CD4-positive, alpha-beta T cell (primary cell): ENCODE measurements around the gene GDF7. TPM values are rescaled to one million over a fixed set of nuclear protein-coding genes. Genes with fewer than 3 reads are reported as not detected.
A peak's percentile ranks its signal among the peaks of the same experiment; 100 is the strongest.

Experiments used
- ATAC-seq: fragments of 200-7000 bp; cut with Tn5 transposase; one replicate; pipeline ENCODE4 v1.10.0; 2022; ENCODE audit warnings: mild to moderate bottlenecking; ENCODE audit not compliant: poor library complexity
- CTCF ChIA-PET: fragments of 350-600 bp; sonication (Branson Sonifier 250); formaldehyde crosslinking; loops from one replicate; lab custom pipeline; 2021; ENCODE audit warnings: antibody characterized with exemption, inconsistent platforms; lab: Charles Lee
- POLR2A ChIA-PET: fragments of 350-600 bp; sonication (Branson Sonifier 250); formaldehyde crosslinking; loops from one replicate; lab custom pipeline; 2021; ENCODE audit warnings: antibody characterized with exemption, inconsistent platforms; lab: Charles Lee
- DNase-seq, 14 experiments: peaks; one replicate each; pipeline ENCODE4 v3.0.0-alpha.2; 2013 to 2020; ENCODE audit warnings: mixed read lengths in 2 of 14
- H3K27ac ChIP-seq, 2 donors: one replicate each; pipeline versions ENCODE4 v1.5.1 to v1.7.0; 2013; ENCODE audit warnings: low read length in 2 of 2, low read depth in 1 of 2, mild to moderate bottlenecking in 1 of 2
- H3K27me3 ChIP-seq, 2 experiments: 1 replicate in 1 of 2; 2 replicates in 1 of 2; pipeline versions ENCODE4 v1.6.1 to v1.7.0; 2013; ENCODE audit warnings: low read length in 2 of 2, control low read depth in 1 of 2, mild to moderate bottlenecking in 1 of 2, moderate library complexity in 1 of 2; ENCODE audit not compliant: insufficient read depth in 2 of 2, control insufficient read depth in 1 of 2
- H3K36me3 ChIP-seq: one replicate; pipeline ENCODE4 v1.6.1; 2013; ENCODE audit warnings: low read length, control low read depth; ENCODE audit not compliant: insufficient read depth
- H3K4me1 ChIP-seq: one replicate; pipeline ENCODE4 v1.6.1; 2013; ENCODE audit warnings: low read length, control low read depth; ENCODE audit not compliant: insufficient read depth
- H3K4me3 ChIP-seq: one replicate; pipeline ENCODE4 v1.5.1; 2013; ENCODE audit warnings: mild to moderate bottlenecking, low read length, moderate library complexity
- H3K9me3 ChIP-seq, 2 experiments: 1 replicate in 1 of 2; 2 replicates in 1 of 2; pipeline versions ENCODE4 v1.6.1 to v1.7.0; 2013; ENCODE audit warnings: low read length in 2 of 2, mild to moderate bottlenecking in 2 of 2, control low read depth in 1 of 2, moderate library complexity in 1 of 2; ENCODE audit not compliant: control insufficient read depth in 1 of 2, insufficient read depth in 1 of 2
- H3K27ac Mint-ChIP-seq: one replicate; pipeline ENCODE4 v1.8.0; 2020; ENCODE audit warnings: mixed read lengths
- H3K27me3 Mint-ChIP-seq: one replicate; pipeline ENCODE4 v1.8.0; 2021; ENCODE audit warnings: mixed read lengths
- H3K36me3 Mint-ChIP-seq: one replicate; pipeline ENCODE4 v1.8.0; 2021; ENCODE audit warnings: low read depth, mixed read lengths
- H3K4me1 Mint-ChIP-seq: one replicate; pipeline ENCODE4 v1.8.0; 2021; ENCODE audit warnings: low read depth, mixed read lengths
- H3K4me3 Mint-ChIP-seq: one replicate; pipeline ENCODE4 v1.8.0; 2020; ENCODE audit warnings: mild to moderate bottlenecking, mixed read lengths
- H3K9me3 Mint-ChIP-seq: one replicate; pipeline ENCODE4 v1.8.0; 2020; ENCODE audit warnings: mixed read lengths
- intact Hi-C, 2 experiments: fragments of 100-400 bp; cut with DNase I in 1 of 2; cut with micrococcal nuclease in 1 of 2; formaldehyde crosslinking; loops; one replicate each; pipeline versions ENCODE4 v1.15.1 to v1.9.0; 2023 to 2025; cut with DNase I, micrococcal nuclease
- total RNA-seq, 174 experiments: library from RNA in 2 of 174; stranded (reverse) in 2 of 174; gene quantifications; one replicate each; pipeline ENCODE4 v1.2.3 and lab custom pipeline; 2021 to 2026
- TF ChIP-seq, protein P1 (sequence below): fragments of 200-600 bp; IDR thresholded peaks from one replicate; pipeline ENCODE4 v1.8.0; 2022; ENCODE audit warnings: antibody characterized with exemption, mild to moderate bottlenecking

GDF7 gene
- total RNA-seq, 2 experiments from 2014 or later = 0.05 to 0.14 TPM

GRCh38 chr2:20650393-20650876 lies 16.5 kb upstream of the GDF7 start:
- no peaks in the 10 kb centered on the region for H3K36me3 Mint-ChIP-seq
- no peaks in the 10 kb centered on the region for H3K27me3 Mint-ChIP-seq
- peaks cover 4% of the 10 kb centered on the region for H3K36me3 ChIP-seq
- peak overlapping the region; percentile 83 for H3K4me3 Mint-ChIP-seq
- peak overlapping the region; percentile 81 for H3K27ac Mint-ChIP-seq
- ChIA-PET POLR2A (interaction anchor here (0.6 to 3.4 kb wide), 14 partner anchors 9 to 750 kb away, joined by 3 to 30 read pairs (median 6); partner anchors contain the start of genes GDF7, LAPTM4A, LDAH and RHOB), CTCF (interaction anchor here (0.8 to 2.9 kb wide), 17 partner anchors 8 to 782 kb away, joined by 3 to 52 read pairs (median 5); partner anchors contain the start of genes LDAH, RHOB and TTC32)
- no peaks in the 10 kb centered on the region for H3K9me3 ChIP-seq
- no peaks in the 10 kb centered on the region for H3K9me3 Mint-ChIP-seq
- DNase-seq (peak in 6 of 14 experiments; percentile 25 to 69 (median 40)), ATAC-seq (peak; percentile 5)
- peaks cover 37% of the 10 kb centered on the region for H3K4me1 Mint-ChIP-seq
- H3K27me3 ChIP-seq = no peaks in the 10 kb centered on the region
- peak overlapping the region; percentile 96 for H3K4me3 ChIP-seq
- H3K4me1 ChIP-seq = peaks cover 28% of the 10 kb centered on the region
- TF ChIP-seq, protein P1, sequence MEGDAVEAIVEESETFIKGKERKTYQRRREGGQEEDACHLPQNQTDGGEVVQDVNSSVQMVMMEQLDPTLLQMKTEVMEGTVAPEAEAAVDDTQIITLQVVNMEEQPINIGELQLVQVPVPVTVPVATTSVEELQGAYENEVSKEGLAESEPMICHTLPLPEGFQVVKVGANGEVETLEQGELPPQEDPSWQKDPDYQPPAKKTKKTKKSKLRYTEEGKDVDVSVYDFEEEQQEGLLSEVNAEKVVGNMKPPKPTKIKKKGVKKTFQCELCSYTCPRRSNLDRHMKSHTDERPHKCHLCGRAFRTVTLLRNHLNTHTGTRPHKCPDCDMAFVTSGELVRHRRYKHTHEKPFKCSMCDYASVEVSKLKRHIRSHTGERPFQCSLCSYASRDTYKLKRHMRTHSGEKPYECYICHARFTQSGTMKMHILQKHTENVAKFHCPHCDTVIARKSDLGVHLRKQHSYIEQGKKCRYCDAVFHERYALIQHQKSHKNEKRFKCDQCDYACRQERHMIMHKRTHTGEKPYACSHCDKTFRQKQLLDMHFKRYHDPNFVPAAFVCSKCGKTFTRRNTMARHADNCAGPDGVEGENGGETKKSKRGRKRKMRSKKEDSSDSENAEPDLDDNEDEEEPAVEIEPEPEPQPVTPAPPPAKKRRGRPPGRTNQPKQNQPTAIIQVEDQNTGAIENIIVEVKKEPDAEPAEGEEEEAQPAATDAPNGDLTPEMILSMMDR = no peak
- peak overlapping the region; percentile 82 to 92 for H3K27ac ChIP-seq
- intact Hi-C loops = loop anchor here (2.0 to 5.0 kb wide), 5 partner anchors 206 to 1303 kb away; partner anchors contain the start of genes LAPTM4A (in 1 of the 2), PUM2 (in 1 of the 2) and TTC32 (in 1 of the 2)

GRCh38 chr2:20650877-20651730 lies 15.8 kb upstream of the GDF7 start, which contains the start of gene HS1BP3:
TSS of gene HS1BP3 (minus strand) at chr2:20651098. CDS start at chr2:20651063, 35 bp downstream.
- CTCF ChIA-PET = interaction anchor here (0.8 to 2.9 kb wide), 21 partner anchors 9 to 783 kb away, joined by 3 to 52 read pairs (median 4); partner anchors contain the start of genes LDAH, RHOB and TTC32
- Mint-ChIP-seq H3K36me3 (no peaks in the 10 kb centered on the region), H3K4me3 (peak within 1 kb of the TSS; percentile 94), H3K4me1 (peaks cover 37% of the 10 kb centered on the region), H3K27me3 (no peaks in the 10 kb centered on the region), H3K9me3 (no peaks in the 10 kb centered on the region), H3K27ac (peak within 1 kb of the TSS; percentile 89)
- Histone ChIP-seq H3K4me1 (peaks cover 28% of the 10 kb centered on the region), H3K4me3 (peak within 1 kb of the TSS; percentile 96), H3K27ac (peak within 1 kb of the TSS; percentile 82 to 92), H3K36me3 (peaks cover 3% of the 10 kb centered on the region), H3K9me3 (no peaks in the 10 kb centered on the region), H3K27me3 (no peaks in the 10 kb centered on the region)
- DNase-seq = peak; percentile 77 to 97 (median 87)
- peak; percentile 90 for ATAC-seq
- TF ChIP-seq, protein P1 = peak; percentile 69
- POLR2A ChIA-PET = interaction anchor here (0.6 to 3.4 kb wide), 17 partner anchors 9 to 751 kb away, joined by 3 to 30 read pairs (median 5); partner anchors contain the start of genes GDF7, LAPTM4A, LDAH and RHOB
- intact Hi-C loops = loop anchor here (2.0 to 5.0 kb wide), 5 partner anchors 206 to 1304 kb away; partner anchors contain the start of genes LAPTM4A (in 1 of the 2), PUM2 (in 1 of the 2) and TTC32 (in 1 of the 2)

DNA sequence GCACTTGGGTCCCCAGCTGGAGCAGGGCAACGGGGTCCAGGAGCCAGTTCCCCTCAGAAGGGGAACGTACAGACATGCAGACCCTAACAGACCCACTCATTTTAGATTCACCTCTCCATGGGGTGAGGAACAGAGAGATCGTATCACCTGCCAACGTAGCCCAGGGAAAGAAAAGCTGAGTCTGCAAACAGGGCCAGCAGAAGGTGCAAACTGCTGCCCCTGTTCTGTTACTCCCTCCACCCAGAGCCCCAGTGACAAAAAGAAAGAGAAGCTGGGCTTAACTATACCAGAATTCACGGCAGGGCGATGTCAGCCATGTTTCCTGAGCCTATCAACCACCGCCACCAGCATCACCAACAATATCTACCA lies 15.2 kb upstream of the GDF7 start:
- H3K27ac ChIP-seq = peak overlapping the region; percentile 78 to 88
- Mint-ChIP-seq H3K4me1 (peaks cover 37% of the 10 kb centered on the region), H3K27me3 (no peaks in the 10 kb centered on the region), H3K9me3 (no peaks in the 10 kb centered on the region), H3K27ac (peak overlapping the region; percentile 89), H3K4me3 (peak overlapping the region; percentile 94), H3K36me3 (no peaks in the 10 kb centered on the region)
- no peaks in the 10 kb centered on the region for H3K27me3 ChIP-seq
- H3K36me3 ChIP-seq = no peaks in the 10 kb centered on the region
- ATAC-seq (no peak), DNase-seq (peak in 1 of 14 experiments; percentile 3)
- H3K4me1 ChIP-seq = peaks cover 28% of the 10 kb centered on the region
- POLR2A ChIA-PET = interaction anchor here (0.6 to 3.4 kb wide), 15 partner anchors 10 to 751 kb away, joined by 3 to 30 read pairs (median 6); partner anchors contain the start of genes GDF7, LAPTM4A, LDAH and RHOB
- intact Hi-C loops = loop anchor here (2.0 to 5.0 kb wide), 6 partner anchors 171 to 1304 kb away; partner anchors contain the start of genes LAPTM4A (in 1 of the 2), LDAH (in 1 of the 2), PUM2 (in 1 of the 2) and TTC32 (in 1 of the 2)
- TF ChIP-seq, protein P1 = no peak
- CTCF ChIA-PET = interaction anchor here (0.8 to 2.9 kb wide), 18 partner anchors 10 to 783 kb away, joined by 3 to 52 read pairs (median 4); partner anchors contain the start of genes LDAH and RHOB
- no peaks in the 10 kb centered on the region for H3K9me3 ChIP-seq
- peak overlapping the region; percentile 53 for H3K4me3 ChIP-seq
